K562 (cell line): ENCODE measurements around the gene TMEM151A. TPM values are rescaled to one million over a fixed set of nuclear protein-coding genes. Genes with fewer than 3 reads are reported as not detected.
A peak's percentile ranks its signal among the peaks of the same experiment; 100 is the strongest.

Experiments used
- ATF7 ChIP-seq: fragments of 450-650 bp; IDR thresholded peaks from 2 replicates; pipeline ENCODE4 v1.7.1; 2014; ENCODE audit warnings: mild to moderate bottlenecking, moderate library complexity
- EP400 ChIP-seq: fragments of 450-650 bp; IDR thresholded peaks from 2 replicates; pipeline ENCODE4 v1.6.1; 2017; ENCODE audit warnings: antibody characterized with exemption, mild to moderate bottlenecking, moderate library complexity
- GTF2E2 ChIP-seq: fragments of 200-800 bp; sonication (Bioruptor generic); IDR thresholded peaks from 2 replicates; pipeline ENCODE4 v1.6.1; 2016; ENCODE audit warnings: missing genetic modification characterization, missing compliant biosample characterization
- KDM5B ChIP-seq: fragments of 200-600 bp; sonication (generic); IDR thresholded peaks from 2 replicates; pipeline ENCODE4 v1.6.1; 2012; ENCODE audit warnings: low read depth, mild to moderate bottlenecking, moderate library complexity, low read length, control low read depth, inconsistent platforms; ENCODE audit not compliant: insufficient replicate concordance
- MYC ChIP-seq, 2 experiments: fragments of 250-450 bp in 1 of 2; sonication (Bioruptor Pico) in 1 of 2; IDR thresholded peaks; 2 replicates each; pipeline versions ENCODE4 v1.5.1 to v1.6.1; 2012 to 2021; ENCODE audit warnings: low read depth in 2 of 2, borderline replicate concordance in 1 of 2, improper control_type of control experiment in 1 of 2, low read length in 1 of 2, mild to moderate bottlenecking in 1 of 2, moderate library complexity in 1 of 2
- SMAD4 ChIP-seq: fragments of 250-450 bp; sonication (Bioruptor Pico); conservative IDR thresholded peaks from 2 replicates; pipeline ENCODE4 v1.8.0; 2021; ENCODE audit warnings: inconsistent platforms, mild to moderate bottlenecking, moderate library complexity
- TARDBP ChIP-seq: fragments of 450-650 bp; IDR thresholded peaks from 2 replicates; pipeline ENCODE4 v1.6.1; 2016
- YY1 ChIP-seq, 3 experiments: IDR thresholded peaks; 2 replicates each; pipeline ENCODE4 v1.6.1; 2011; ENCODE audit warnings: low read length in 2 of 3, mild to moderate bottlenecking in 2 of 3, moderate library complexity in 2 of 3, borderline replicate concordance in 1 of 3, control low read depth in 1 of 3, low read depth in 1 of 3; ENCODE audit not compliant: insufficient read depth in 3 of 3, insufficient replicate concordance in 2 of 3, control insufficient read depth in 1 of 3, insufficient read length in 1 of 3; ENCODE audit errors: extremely low read depth in 1 of 3
- ZNF174 ChIP-seq: fragments of 250-450 bp; sonication (Bioruptor Pico); IDR thresholded peaks from 2 replicates; pipeline ENCODE4 v1.4.0; 2020; ENCODE audit warnings: mild to moderate bottlenecking
- polyA plus RNA-seq, 8 experiments: library from polyadenylated mRNA; depleted of rRNA in 4 of 8; stranded (reverse) in 5 of 8; unstranded in 3 of 8; fragments of >200 nt; fragmentation: Nextera tagmentation in 2 of 8; fragmentation: Illumina TruSeq in 1 of 8; extraction: Ambion mirVana in 2 of 8; extraction: Trizol in 1 of 8; gene quantifications; 2 replicates each; pipeline versions ENCODE4 v1.2.1 to v1.2.3, GENCODE V29; 2011 to 2014; ENCODE audit warnings: inconsistent platforms in 1 of 8, missing spikeins in 1 of 8
- total RNA-seq, 7 experiments: library from RNA; depleted of rRNA in 6 of 7; stranded (reverse); fragments of >200 nt in 6 of 7; fragmentation: Illumina TruSeq in 2 of 7; extraction: Trizol in 2 of 7; gene quantifications; 2 replicates each; pipeline versions ENCODE4 v1.2.1 to v1.2.3, GENCODE V29; 2011 to 2021; ENCODE audit warnings: low replicate concordance in 1 of 7
- TF ChIP-seq, protein P1 (sequence below), 2 experiments: IDR thresholded peaks in 1 of 2; conservative IDR thresholded peaks in 1 of 2; 2 replicates each; pipeline ENCODE4 v1.6.1; 2016; ENCODE audit warnings: low read depth in 2 of 2, mild to moderate bottlenecking in 1 of 2, missing compliant biosample characterization in 1 of 2, missing genetic modification characterization in 1 of 2, moderate library complexity in 1 of 2
- TF ChIP-seq, protein P2 (sequence below): fragments of 450-650 bp; IDR thresholded peaks from 2 replicates; pipeline ENCODE4 v1.6.1; 2016; ENCODE audit warnings: low read depth, mild to moderate bottlenecking, moderate library complexity
- TF ChIP-seq, protein P3 (sequence below): fragments of 450-650 bp; IDR thresholded peaks from 2 replicates; pipeline ENCODE4 v1.7.0; 2016; ENCODE audit warnings: borderline replicate concordance
- TF ChIP-seq, protein P4 (sequence below), 3 experiments: fragments of 200-800 bp in 1 of 3; sonication (Bioruptor generic) in 1 of 3; sonication (generic) in 1 of 3; formaldehyde crosslinking in 1 of 3; IDR thresholded peaks; 2 replicates each; pipeline versions ENCODE4 v1.6.1 to v1.8.0; 2016 to 2022; ENCODE audit warnings: mild to moderate bottlenecking in 2 of 3, missing compliant biosample characterization in 2 of 3, missing genetic modification characterization in 2 of 3, missing genetic modification reagents in 1 of 3

Gene TMEM151A
- total and polyA plus RNA-seq, 9 of the 15 experiments (the other 6 are each of a cell fraction or from before 2014, with no cell fraction given): not detected

DNA sequence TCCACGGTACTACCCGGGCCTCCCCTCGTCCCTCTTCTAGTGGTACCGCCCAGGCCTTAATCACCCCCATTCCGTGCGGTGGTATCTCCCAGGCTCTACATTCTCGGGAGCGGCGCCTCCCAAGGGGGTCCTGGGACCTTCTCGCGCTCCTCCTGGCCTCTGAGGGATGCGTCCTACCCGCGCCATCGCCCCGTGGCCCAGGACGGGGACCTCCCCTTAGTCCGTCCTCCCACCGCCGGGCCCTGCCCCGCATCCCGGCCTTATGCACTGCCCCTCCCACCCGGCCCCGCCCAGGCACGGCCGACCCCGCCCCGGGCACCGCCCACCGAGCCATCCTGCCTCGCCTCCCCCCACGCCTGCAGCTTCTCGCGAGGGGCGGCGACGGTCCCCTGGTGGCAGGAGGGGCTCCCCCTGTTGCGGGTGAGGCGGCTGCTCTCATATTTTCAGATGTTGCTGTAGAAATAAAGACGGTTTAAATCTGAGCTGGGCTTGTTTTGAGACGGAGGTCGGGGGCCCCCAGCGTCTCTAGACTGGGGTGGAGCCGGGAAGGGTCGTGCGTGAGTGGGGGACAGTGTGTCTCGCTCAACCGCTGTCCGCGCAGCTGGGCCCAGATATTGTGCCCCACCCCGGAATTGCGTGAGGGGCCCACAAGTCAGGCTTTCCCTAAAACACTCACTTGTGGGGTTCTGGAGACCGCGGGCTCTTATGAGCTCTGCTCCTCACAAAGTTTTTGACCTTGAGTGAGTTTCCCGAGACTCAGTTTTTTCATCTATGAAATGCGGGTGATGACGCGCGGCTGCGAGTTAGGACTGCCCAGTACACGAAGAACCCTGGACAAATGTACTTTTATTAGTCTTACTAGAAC, 24.1 kb upstream of the TMEM151A start (continued):
- TF ChIP-seq KDM5B (peak; percentile 41), ATF7 (peak; percentile 98), TARDBP (0 out of 2 replicates have a peak, but pooled peaks have one; percentile 17), GTF2E2 (tag) (peak; percentile 77; the same call in 1 of the 2 replicates), YY1 (IDR thresholded peaks at IDR 0.05; ENCODE audit: borderline replicate concordance in 1 of 3, control insufficient read depth in 1 of 3, extremely low read depth in 1 of 3, insufficient read depth in 3 of 3, insufficient read length in 1 of 3, insufficient replicate concordance in 2 of 3, low read depth in 1 of 3, low read length in 2 of 3) (peak in 2 of 3 experiments; percentile 25 to 30), MYC (IDR thresholded peaks at IDR 0.05; ENCODE audit: low read depth, low read length) (peak; percentile 54), MYC (CRISPR knock-in tag; IDR thresholded peaks at IDR 0.05; ENCODE audit: borderline replicate concordance, low read depth) (peak; percentile 66; the same call in 1 of the 2 replicates), SMAD4 (peak; percentile 37; the same call in 1 of the 2 replicates), EP400 (peak; percentile 69), ZNF174 (CRISPR knock-in tag) (no peak)
- TF ChIP-seq, protein P1, sequence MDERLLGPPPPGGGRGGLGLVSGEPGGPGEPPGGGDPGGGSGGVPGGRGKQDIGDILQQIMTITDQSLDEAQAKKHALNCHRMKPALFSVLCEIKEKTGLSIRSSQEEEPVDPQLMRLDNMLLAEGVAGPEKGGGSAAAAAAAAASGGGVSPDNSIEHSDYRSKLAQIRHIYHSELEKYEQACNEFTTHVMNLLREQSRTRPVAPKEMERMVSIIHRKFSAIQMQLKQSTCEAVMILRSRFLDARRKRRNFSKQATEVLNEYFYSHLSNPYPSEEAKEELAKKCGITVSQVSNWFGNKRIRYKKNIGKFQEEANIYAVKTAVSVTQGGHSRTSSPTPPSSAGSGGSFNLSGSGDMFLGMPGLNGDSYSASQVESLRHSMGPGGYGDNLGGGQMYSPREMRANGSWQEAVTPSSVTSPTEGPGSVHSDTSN (CRISPR knock-in tag; IDR thresholded peaks at IDR 0.05; ENCODE audit: low read depth): no peak
- TF ChIP-seq, protein P1 (tag; conservative IDR thresholded peaks at IDR 0.05; ENCODE audit: low read depth): no peak
- TF ChIP-seq, protein P2, sequence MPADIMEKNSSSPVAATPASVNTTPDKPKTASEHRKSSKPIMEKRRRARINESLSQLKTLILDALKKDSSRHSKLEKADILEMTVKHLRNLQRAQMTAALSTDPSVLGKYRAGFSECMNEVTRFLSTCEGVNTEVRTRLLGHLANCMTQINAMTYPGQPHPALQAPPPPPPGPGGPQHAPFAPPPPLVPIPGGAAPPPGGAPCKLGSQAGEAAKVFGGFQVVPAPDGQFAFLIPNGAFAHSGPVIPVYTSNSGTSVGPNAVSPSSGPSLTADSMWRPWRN: 0 out of 2 replicates have a peak, but pooled peaks have one; percentile 30
- TF ChIP-seq, protein P3, sequence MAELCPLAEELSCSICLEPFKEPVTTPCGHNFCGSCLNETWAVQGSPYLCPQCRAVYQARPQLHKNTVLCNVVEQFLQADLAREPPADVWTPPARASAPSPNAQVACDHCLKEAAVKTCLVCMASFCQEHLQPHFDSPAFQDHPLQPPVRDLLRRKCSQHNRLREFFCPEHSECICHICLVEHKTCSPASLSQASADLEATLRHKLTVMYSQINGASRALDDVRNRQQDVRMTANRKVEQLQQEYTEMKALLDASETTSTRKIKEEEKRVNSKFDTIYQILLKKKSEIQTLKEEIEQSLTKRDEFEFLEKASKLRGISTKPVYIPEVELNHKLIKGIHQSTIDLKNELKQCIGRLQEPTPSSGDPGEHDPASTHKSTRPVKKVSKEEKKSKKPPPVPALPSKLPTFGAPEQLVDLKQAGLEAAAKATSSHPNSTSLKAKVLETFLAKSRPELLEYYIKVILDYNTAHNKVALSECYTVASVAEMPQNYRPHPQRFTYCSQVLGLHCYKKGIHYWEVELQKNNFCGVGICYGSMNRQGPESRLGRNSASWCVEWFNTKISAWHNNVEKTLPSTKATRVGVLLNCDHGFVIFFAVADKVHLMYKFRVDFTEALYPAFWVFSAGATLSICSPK: no peak
- TF ChIP-seq, protein P4, sequence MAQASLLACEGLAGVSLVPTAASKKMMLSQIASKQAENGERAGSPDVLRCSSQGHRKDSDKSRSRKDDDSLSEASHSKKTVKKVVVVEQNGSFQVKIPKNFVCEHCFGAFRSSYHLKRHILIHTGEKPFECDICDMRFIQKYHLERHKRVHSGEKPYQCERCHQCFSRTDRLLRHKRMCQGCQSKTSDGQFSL (CRISPR knock-in tag; IDR thresholded peaks at IDR 0.05): peak; percentile 92
- TF ChIP-seq, protein P4 (tag; IDR thresholded peaks at IDR 0.05): peak in 1 of 2 experiments; percentile 81; a peak in 1 of 4 replicates
